Skeletal muscle tissue (tissue), 4 donors: ENCODE measurements around the gene COL17A1. TPM values are rescaled to one million over a fixed set of nuclear protein-coding genes. Genes with fewer than 3 reads are reported as not detected.

Experiments used
- H3K27ac ChIP-seq: one replicate; pipeline ENCODE4 v1.7.0; 2013; ENCODE audit warnings: mild to moderate bottlenecking, low read depth, low read length, inconsistent platforms
- H3K27me3 ChIP-seq, 3 donors: one replicate each; pipeline ENCODE4 v1.7.0; 2013; ENCODE audit warnings: low read length in 3 of 3; ENCODE audit not compliant: control insufficient read depth in 3 of 3, insufficient read depth in 3 of 3
- H3K36me3 ChIP-seq, 3 donors: one replicate each; pipeline ENCODE4 v1.7.0; 2013; ENCODE audit warnings: low read length in 3 of 3; ENCODE audit not compliant: control insufficient read depth in 3 of 3, insufficient read depth in 3 of 3
- H3K4me1 ChIP-seq, 3 donors: one replicate each; pipeline ENCODE4 v1.7.0; 2013; ENCODE audit warnings: low read length in 3 of 3, mild to moderate bottlenecking in 3 of 3; ENCODE audit not compliant: control insufficient read depth in 3 of 3, insufficient read depth in 3 of 3
- H3K4me3 ChIP-seq, 3 donors: one replicate each; pipeline ENCODE4 v1.7.0; 2013; ENCODE audit warnings: low read length in 3 of 3
- H3K9ac ChIP-seq, 3 donors: one replicate each; pipeline ENCODE4 v1.7.0; 2013; ENCODE audit warnings: low read length in 3 of 3, mild to moderate bottlenecking in 3 of 3, moderate library complexity in 2 of 3, low read depth in 1 of 3
- H3K9me3 ChIP-seq, 3 donors: one replicate each; pipeline ENCODE4 v1.7.0; 2013; ENCODE audit warnings: low read length in 3 of 3; ENCODE audit not compliant: control insufficient read depth in 3 of 3
- total RNA-seq: library from RNA; depleted of rRNA; stranded (reverse); fragments of >200 nt; gene quantifications from one replicate; pipeline ENCODE4 v1.2.3, GENCODE V29; 2014
- donor health status: Osteomylitis.

The COL17A1 gene
- total RNA-seq, 1 donor from 2014 or later: under 0.01 TPM

DNA sequence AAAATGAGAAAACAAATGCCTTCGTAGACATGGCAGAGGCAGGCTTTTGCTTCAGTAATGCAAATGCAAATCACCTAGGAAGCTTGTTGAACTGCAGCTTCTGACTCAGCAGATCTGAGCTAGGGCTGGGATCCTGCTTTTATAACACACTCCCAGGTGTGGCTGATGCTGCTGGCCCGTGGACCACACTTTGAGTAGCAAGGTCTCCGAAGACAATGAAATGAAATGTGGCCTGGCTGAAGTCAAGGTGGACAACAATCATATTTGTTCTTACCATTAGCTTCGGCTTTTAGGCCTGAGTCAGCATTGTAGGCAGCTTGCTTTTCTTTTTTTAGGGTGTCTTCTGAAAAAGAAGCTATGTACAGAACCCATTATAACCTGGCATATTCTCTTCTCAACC, 26.3 kb downstream of the COL17A1 start:
- Histone ChIP-seq H3K4me1 (no peaks in the 10 kb centered on the region), H3K4me3 (no peak overlapping the region), H3K9ac (no peak overlapping the region), H3K27ac (no peak overlapping the region), H3K27me3 (peaks cover 0 to 3% (median 2%) of the 10 kb centered on the region in 3 donors), H3K36me3 (no peaks in the 10 kb centered on the region), H3K9me3 (no peaks in the 10 kb centered on the region)

DNA sequence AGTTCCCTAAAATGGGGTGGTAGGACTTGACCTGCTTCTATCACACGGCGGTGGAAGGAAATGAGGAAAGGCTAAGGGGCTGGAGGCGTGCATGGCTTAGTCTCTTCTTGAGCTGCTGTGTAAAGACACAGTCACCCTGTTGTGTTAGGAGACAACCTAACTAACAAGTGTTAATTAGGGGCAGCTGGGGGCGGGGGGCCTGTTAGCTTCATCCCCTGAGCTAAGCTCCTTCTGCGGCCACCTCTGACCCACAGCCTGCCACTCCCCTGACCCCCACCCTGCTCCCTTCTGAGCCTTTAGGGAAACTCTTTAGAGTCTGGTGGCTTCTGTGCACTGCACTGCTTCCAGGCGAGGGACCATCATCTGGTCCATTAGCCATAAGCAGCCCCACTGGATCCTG, 28.0 kb downstream of the COL17A1 start:
- Histone ChIP-seq H3K4me1 (no peaks in the 10 kb centered on the region), H3K27ac (no peak overlapping the region), H3K9ac (no peak overlapping the region), H3K27me3 (peaks cover 0 to 3% (median 0%) of the 10 kb centered on the region in 3 donors), H3K9me3 (no peaks in the 10 kb centered on the region), H3K4me3 (no peak overlapping the region), H3K36me3 (no peaks in the 10 kb centered on the region)

DNA sequence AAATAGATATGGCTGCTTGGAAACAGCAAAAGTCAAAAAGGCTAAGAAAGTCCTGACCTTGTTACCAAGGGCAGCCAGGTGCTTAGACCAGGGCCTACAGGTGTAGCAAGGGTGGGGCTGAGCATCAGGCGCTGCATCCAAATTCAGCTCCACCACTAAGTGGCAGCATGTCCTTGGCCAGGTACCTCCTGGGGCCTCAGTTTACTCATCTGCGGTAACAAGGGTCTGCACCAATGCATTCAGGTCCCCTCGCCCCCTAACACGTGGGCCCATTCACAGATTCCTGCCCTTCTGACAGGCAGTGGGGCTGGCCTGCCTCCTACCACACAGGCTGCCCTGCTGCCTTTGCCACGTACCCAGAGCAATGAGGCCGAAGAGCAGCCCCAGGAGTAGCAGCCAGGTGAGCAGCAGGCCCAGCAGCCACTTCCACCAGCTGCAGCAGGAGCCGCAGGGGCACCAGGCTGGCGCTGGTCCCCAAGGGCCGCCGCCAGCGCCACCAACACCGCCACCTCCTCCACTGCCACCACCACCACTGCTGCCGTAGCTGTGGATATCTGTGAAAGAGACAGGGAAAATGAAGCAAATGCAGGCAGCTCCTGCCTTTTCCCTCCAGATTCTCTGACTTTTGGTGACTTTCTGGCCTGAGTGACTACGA, 28.9 kb downstream of the COL17A1 start:
- H3K4me3 ChIP-seq: no peak overlapping the region
- no peaks in the 10 kb centered on the region for H3K4me1 ChIP-seq
- H3K27ac ChIP-seq: no peak overlapping the region
- no peaks in the 10 kb centered on the region for H3K9me3 ChIP-seq
- H3K36me3 ChIP-seq: no peaks in the 10 kb centered on the region
- no peak overlapping the region for H3K9ac ChIP-seq
- peaks cover 0 to 3% (median 0%) of the 10 kb centered on the region in 3 donors for H3K27me3 ChIP-seq

DNA sequence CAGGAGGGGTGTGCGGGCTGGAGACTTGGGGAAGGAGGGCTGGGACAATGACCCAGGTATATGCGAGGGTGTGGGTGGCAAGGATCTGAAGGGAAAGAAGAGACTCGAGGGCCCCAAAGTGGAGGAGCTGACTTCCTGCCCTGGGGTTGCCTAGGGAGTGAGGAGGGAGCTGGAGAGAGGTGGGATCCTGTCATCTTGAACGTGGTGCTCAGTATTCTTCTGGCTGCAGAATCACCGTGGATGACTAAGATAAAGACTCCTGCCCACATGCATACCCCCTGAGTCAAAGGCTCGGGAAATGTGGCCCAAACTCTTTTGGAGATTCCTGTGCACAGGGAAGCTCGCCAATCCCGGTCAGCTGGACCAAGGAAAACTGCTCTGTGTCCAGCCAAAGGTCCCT, 31.2 kb downstream of the COL17A1 start:
- no peaks in the 10 kb centered on the region for H3K9me3 ChIP-seq
- no peak overlapping the region for H3K27ac ChIP-seq
- H3K9ac ChIP-seq: no peak overlapping the region
- H3K4me1 ChIP-seq: no peaks in the 10 kb centered on the region
- no peaks in the 10 kb centered on the region for H3K36me3 ChIP-seq
- H3K4me3 ChIP-seq: no peak overlapping the region
- H3K27me3 ChIP-seq: peaks cover 0 to 4% (median 2%) of the 10 kb centered on the region in 3 donors

DNA sequence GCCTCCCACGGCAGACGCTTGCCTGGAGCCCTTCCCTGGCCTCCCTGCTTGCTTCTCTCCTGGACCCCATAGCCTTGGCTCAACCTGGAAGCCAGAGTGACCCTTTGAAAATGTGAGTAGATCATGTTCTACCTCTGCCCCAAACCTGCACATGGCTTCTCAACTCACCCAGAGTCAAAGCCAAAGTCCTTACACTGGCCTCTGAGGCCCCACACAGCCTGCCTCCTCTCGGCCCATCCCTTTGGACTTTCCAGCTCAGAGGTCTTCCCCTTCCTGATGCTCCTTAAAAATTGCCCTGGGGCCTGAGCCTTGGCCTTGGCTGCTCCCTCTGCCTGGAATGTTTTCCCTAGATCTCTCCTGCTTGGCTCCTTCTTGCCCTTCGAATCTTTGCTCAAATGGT, 32.5 kb downstream of the COL17A1 start:
- no peaks in the 10 kb centered on the region for H3K36me3 ChIP-seq
- H3K4me1 ChIP-seq: no peaks in the 10 kb centered on the region
- H3K9me3 ChIP-seq: no peaks in the 10 kb centered on the region
- no peak overlapping the region for H3K27ac ChIP-seq
- peaks cover 0 to 5% (median 4%) of the 10 kb centered on the region in 3 donors for H3K27me3 ChIP-seq
- no peak overlapping the region for H3K4me3 ChIP-seq
- H3K9ac ChIP-seq: no peak overlapping the region

DNA sequence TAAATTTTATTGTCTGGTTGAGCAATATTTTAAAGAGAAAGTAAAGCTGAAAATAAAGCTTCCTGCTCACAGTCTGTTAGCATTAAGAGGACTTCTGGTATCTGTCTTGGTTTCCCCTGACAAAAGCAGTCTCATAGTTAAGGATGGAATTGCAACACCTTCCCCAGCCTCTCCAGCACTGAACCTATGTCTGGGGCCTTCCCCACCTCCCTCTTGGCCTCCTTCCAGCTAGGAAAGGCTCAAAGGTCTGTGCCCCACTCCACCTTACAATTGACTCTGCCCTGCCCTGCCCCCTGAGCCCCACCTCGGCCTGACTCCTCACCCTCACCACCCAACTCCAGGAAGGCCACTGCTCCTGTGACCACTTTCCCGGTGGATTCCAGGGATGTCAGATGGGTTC, 33.2 kb downstream of the COL17A1 start:
- Histone ChIP-seq H3K9ac (no peak overlapping the region), H3K4me3 (no peak overlapping the region), H3K27ac (no peak overlapping the region), H3K9me3 (no peaks in the 10 kb centered on the region), H3K4me1 (no peaks in the 10 kb centered on the region), H3K27me3 (peaks cover 0 to 5% (median 4%) of the 10 kb centered on the region in 3 donors), H3K36me3 (no peaks in the 10 kb centered on the region)

DNA sequence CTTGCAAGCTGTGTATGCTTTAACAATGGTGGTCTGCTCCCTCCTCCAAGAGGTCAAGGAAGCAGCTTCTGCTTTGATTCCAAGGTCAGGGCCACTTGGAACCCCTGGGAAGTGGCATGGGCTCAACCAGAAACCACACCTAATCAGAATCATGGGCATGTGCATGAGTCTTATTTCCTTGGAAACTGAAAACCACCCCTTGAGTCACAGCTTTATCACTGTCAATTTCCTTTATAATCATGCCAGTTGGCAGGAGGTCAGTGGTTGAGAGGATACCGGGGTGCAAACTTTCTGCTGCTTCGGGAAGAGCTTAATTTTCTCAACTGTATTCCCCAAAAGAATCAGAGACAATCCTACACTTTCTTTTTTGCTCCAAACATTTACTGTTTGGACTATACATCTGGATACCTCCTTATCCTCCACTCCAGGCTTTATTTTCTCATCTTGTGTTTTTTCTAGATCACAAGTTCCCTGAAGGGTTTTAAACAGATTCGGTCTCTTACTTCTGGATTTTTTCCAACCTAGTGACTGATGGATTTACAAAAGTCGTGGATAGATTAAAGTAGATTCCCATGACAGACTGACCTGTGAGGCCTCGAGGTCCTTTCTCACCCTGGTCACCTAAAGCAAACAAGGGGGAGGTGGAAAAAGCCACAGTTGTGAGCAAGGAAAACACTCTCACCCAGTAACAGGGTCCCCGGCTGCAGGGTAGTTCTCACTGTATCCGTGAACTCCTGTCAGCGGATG, 36.0 kb downstream of the COL17A1 start:
- no peak overlapping the region for H3K4me3 ChIP-seq
- no peak overlapping the region for H3K9ac ChIP-seq
- H3K27ac ChIP-seq: no peak overlapping the region
- peaks cover 0 to 5% (median 4%) of the 10 kb centered on the region in 3 donors for H3K27me3 ChIP-seq
- H3K4me1 ChIP-seq: no peaks in the 10 kb centered on the region
- H3K36me3 ChIP-seq: no peaks in the 10 kb centered on the region
- no peaks in the 10 kb centered on the region for H3K9me3 ChIP-seq

DNA sequence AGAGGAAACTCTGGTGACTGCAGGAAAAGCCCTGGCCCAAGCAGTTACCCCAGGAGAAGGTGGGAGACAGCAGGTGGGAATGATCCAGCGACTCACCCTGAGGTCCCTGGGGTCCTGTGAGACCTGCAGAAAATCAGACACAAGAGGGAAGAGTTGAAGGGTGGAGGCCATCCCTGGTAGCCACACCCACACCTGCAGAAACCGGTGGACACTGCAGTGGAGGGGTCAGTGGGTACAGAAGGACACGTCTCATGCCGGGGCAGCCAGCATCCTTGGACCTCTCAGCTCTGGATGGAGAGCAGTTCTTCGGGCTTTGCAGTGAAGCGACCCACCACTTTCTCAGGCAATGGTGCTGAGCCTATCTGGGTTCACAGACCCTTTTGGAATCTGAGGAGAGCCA, 39.0 kb downstream of the COL17A1 start:
- H3K27ac ChIP-seq: no peak overlapping the region
- H3K4me3 ChIP-seq: no peak overlapping the region
- no peaks in the 10 kb centered on the region for H3K36me3 ChIP-seq
- H3K4me1 ChIP-seq: no peaks in the 10 kb centered on the region
- no peaks in the 10 kb centered on the region for H3K9me3 ChIP-seq
- peaks cover 0 to 5% (median 4%) of the 10 kb centered on the region in 3 donors for H3K27me3 ChIP-seq
- H3K9ac ChIP-seq: no peak overlapping the region

DNA sequence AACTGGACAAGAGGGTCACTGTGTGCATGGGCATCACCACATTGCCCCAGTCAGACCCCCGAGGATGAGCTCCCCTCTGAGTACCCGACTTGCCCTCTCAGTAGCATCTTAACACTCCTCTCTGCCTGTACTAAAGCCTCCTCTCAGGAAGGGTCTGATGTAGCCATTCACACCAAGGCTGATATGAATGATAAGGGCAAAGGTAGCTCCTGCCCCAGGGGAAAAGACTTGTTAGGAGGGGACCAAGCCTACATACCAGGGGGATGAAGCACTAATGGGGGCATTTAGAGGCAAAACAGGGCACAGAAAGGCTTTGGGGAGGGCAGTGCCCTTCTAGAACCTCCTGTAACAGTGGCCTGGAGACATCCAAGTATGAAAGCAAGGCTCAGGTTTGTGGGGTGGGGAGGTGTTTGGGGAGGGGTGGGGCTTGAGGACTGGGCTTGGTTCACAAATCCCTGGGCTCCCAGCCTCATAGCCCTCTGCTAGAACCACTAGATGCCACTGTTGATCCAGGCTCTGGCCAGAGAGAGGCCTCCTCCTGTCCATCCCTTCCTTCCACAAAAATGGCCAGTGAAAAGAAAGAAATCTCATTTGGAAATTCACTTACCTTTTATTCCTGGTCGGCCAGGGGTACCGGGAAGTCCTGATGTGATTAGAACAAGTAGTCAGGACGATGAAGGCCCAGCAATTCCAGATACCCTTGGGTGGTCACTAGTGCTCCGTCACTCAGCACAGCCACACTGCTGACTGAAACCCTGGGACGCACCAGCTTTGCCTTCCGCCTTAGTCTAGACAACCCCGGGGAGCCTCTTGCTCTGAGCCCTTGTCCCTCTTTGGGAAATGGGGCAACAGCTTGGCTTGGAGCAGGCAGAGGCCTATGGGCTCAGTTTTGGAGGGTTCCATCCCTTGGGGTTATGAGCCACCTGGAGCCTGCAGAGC, 40.3 kb downstream of the COL17A1 start:
- H3K4me1 ChIP-seq: no peaks in the 10 kb centered on the region
- no peak overlapping the region for H3K4me3 ChIP-seq
- no peak overlapping the region for H3K9ac ChIP-seq
- peaks cover 0 to 5% (median 4%) of the 10 kb centered on the region in 3 donors for H3K27me3 ChIP-seq
- no peak overlapping the region for H3K27ac ChIP-seq
- H3K36me3 ChIP-seq: no peaks in the 10 kb centered on the region
- H3K9me3 ChIP-seq: no peaks in the 10 kb centered on the region
